A375 (cell line): Measurements from ENCODE around the gene VAPB. TPM values are rescaled to one million over a fixed set of nuclear protein-coding genes. Genes with fewer than 3 reads are reported as not detected.

Experiments
- total RNA-seq: library from RNA; depleted of rRNA; stranded (reverse); fragments of >200 nt; shearing (Covaris generic); gene quantifications from 2 replicates; pipeline ENCODE4 v1.2.3, GENCODE V29; 2014; rRNA removed

Gene VAPB, protein sequence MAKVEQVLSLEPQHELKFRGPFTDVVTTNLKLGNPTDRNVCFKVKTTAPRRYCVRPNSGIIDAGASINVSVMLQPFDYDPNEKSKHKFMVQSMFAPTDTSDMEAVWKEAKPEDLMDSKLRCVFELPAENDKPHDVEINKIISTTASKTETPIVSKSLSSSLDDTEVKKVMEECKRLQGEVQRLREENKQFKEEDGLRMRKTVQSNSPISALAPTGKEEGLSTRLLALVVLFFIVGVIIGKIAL
- 8.4 and 9.2 TPM in 2 replicates for total RNA-seq

GRCh38 chr20:58388882-58389323 is at the start of gene VAPB:
Gene VAPB, plus strand, starts transcription at chr20:58389229. Its CDS starts 231 bp downstream, at chr20:58389460.

Other genes starting within 250 kb of the VAPB start
- gene ANKRD60, start 160.6 kb upstream of the VAPB start, total RNA-seq, result not detected in 2 replicates
- gene RAB22A, start 79.5 kb upstream of the VAPB start, total RNA-seq, result 21.8 and 23.2 TPM in 2 replicates
- gene APCDD1L, start 126.2 kb downstream of the VAPB start, total RNA-seq, result not detected in 2 replicates